PC-3 (cell line): Measurements from ENCODE around the gene DISC1. TPM values are rescaled to one million over a fixed set of nuclear protein-coding genes. Genes with fewer than 3 reads are reported as not detected.

ENCODE experiments used
- ATAC-seq: fragments of 200-7000 bp; cut with Tn5 transposase; 2 replicates; pipeline ENCODE4 v1.9.1; 2020; ENCODE audit warnings: mild to moderate bottlenecking, moderate library complexity
- BruUV-seq: library from RNA; stranded (reverse); fragments of 400-500 nt; replicated peaks from 2 replicates; lab custom pipeline; 2021; lab: Mats Ljungman, UMichigan
- CTCF ChIA-PET: fragments of 300-600 bp; sonication (Branson Sonifier 250); formaldehyde crosslinking; loops from one replicate; lab custom pipeline; 2022; ENCODE audit warnings: antibody characterized with exemption; lab: Charles Lee
- POLR2A ChIA-PET: fragments of 300-600 bp; sonication (Branson Sonifier 250); formaldehyde crosslinking; loops from one replicate; lab custom pipeline; 2022; ENCODE audit warnings: antibody characterized with exemption; ENCODE audit not compliant: unreplicated experiment; lab: Charles Lee
- DNase-seq: peaks from one replicate; pipeline ENCODE4 v3.0.0-alpha.2; 2015
- H2AFZ ChIP-seq: fragments of 300-600 bp; sonication (generic); 2 replicates; pipeline ENCODE4 v1.6.0; 2016; ENCODE audit warnings: antibody characterized with exemption, low read length
- H3F3A ChIP-seq: fragments of 300-600 bp; sonication (generic); one replicate; pipeline ENCODE4 v1.6.0; 2017; ENCODE audit warnings: antibody characterized with exemption, low read length, control low read depth, mild to moderate bottlenecking; ENCODE audit not compliant: unreplicated experiment
- H3K27ac ChIP-seq: fragments of 300-600 bp; sonication (generic); 2 replicates; pipeline ENCODE4 v1.5.1; 2016; ENCODE audit warnings: mild to moderate bottlenecking, low read length
- H3K27me3 ChIP-seq: fragments of 300-600 bp; sonication (generic); 2 replicates; pipeline ENCODE4 v1.6.1; 2016; ENCODE audit warnings: low read length, mixed read lengths
- H3K36me3 ChIP-seq: fragments of 300-600 bp; sonication (generic); 2 replicates; pipeline ENCODE4 v1.6.1; 2016; ENCODE audit warnings: low read depth, mixed run types, low read length, mixed read lengths
- H3K4me1 ChIP-seq: fragments of 300-600 bp; sonication (generic); 2 replicates; pipeline ENCODE4 v1.5.1; 2016; ENCODE audit warnings: low read length; ENCODE audit not compliant: insufficient read depth
- H3K4me2 ChIP-seq: fragments of 300-600 bp; sonication (generic); 2 replicates; pipeline ENCODE4 v1.6.0; 2016; ENCODE audit warnings: low read length
- H3K4me3 ChIP-seq: fragments of 300-600 bp; sonication (generic); 2 replicates; pipeline ENCODE4 v1.5.1; 2016; ENCODE audit warnings: mild to moderate bottlenecking, low read length, mixed read lengths
- H3K79me2 ChIP-seq: fragments of 300-600 bp; sonication (generic); 2 replicates; pipeline ENCODE4 v1.6.1; 2017; ENCODE audit warnings: low read length, mixed read lengths
- H3K9ac ChIP-seq: fragments of 300-600 bp; sonication (generic); 2 replicates; pipeline ENCODE4 v1.6.0; 2016; ENCODE audit warnings: mild to moderate bottlenecking, low read length
- H3K9me2 ChIP-seq: fragments of 300-600 bp; sonication (generic); replicated peaks from 2 replicates; pipeline ENCODE4 v1.6.1; 2016; ENCODE audit warnings: mixed run types, low read length, mixed read lengths
- H3K9me3 ChIP-seq: fragments of 300-600 bp; sonication (generic); 2 replicates; pipeline ENCODE4 v1.6.1; 2016; ENCODE audit warnings: low read length, mixed read lengths
- H4K20me1 ChIP-seq: fragments of 300-600 bp; sonication (generic); 2 replicates; pipeline ENCODE4 v1.6.1; 2016; ENCODE audit warnings: low read length, mixed read lengths
- CTCF ChIP-seq: fragments of 300-600 bp; sonication (generic); conservative IDR thresholded peaks from 2 replicates; pipeline ENCODE4 v1.5.1; 2017; ENCODE audit warnings: antibody characterized with exemption, low read depth, mild to moderate bottlenecking, low read length
- EZH2 ChIP-seq: fragments of 300-600 bp; sonication (generic); IDR thresholded peaks from one replicate; pipeline ENCODE4 v1.6.1; 2017; ENCODE audit warnings: antibody characterized with exemption, mild to moderate bottlenecking, low read length; ENCODE audit not compliant: unreplicated experiment
- EZH2phosphoT487 ChIP-seq: fragments of 300-600 bp; sonication (generic); IDR thresholded peaks from 2 replicates; pipeline ENCODE4 v1.6.1; 2018; ENCODE audit warnings: mild to moderate bottlenecking, antibody characterized with exemption, low read length, borderline replicate concordance
- intact Hi-C: fragments of 100-400 bp; cut with micrococcal nuclease; formaldehyde crosslinking; loops from 2 replicates; pipeline ENCODE4 v1.9.0; 2023
- total RNA-seq: library from RNA; depleted of rRNA; stranded (reverse); fragments of >200 nt; gene quantifications from 2 replicates; pipeline ENCODE4 v1.2.3, GENCODE V29; 2014

DISC1 gene
- total RNA-seq, 1 experiment from 2014 or later, result 3.4 TPM

- POLR2A ChIA-PET, result no interaction called here
- Histone ChIP-seq H3K27me3 (no peaks in the 10 kb centered on the region), H3K9ac (no peak overlapping the region), H3K4me3 (no peak overlapping the region), H3K36me3 (no peaks in the 10 kb centered on the region), H3K79me2 (no peaks in the 10 kb centered on the region), H3F3A (no peaks in the 10 kb centered on the region), H3K9me2 (no peaks in the 10 kb centered on the region), H3K9me3 (no peaks in the 10 kb centered on the region), H4K20me1 (no peaks in the 10 kb centered on the region), H3K4me1 (0 out of 2 replicates have a peak, but pooled peaks cover under 1% of the 10 kb centered on the region), H3K27ac (no peak overlapping the region), H2AFZ (no peak overlapping the region), H3K4me2 (no peak overlapping the region)
- ATAC-seq (no peak), DNase-seq (no peak)
- TF ChIP-seq CTCF, result no peak
- no peak for TF ChIP-seq EZH2
- CTCF ChIA-PET, result no interaction called here
- intact Hi-C loops, result no loop called here
- BruUV-seq, result no TSS peak
Observed at GRCh38 chr1:231850786-231851185, 224.2 kb downstream of the DISC1 start.

GRCh38 chr1:231853588-231854207 lies 227.1 kb downstream of the DISC1 start:
- Histone ChIP-seq H3K9me3 (no peaks in the 10 kb centered on the region), H3K27ac (no peak overlapping the region), H3F3A (no peaks in the 10 kb centered on the region), H2AFZ (no peak overlapping the region), H3K36me3 (no peaks in the 10 kb centered on the region), H3K4me3 (no peak overlapping the region), H3K4me2 (no peak overlapping the region), H3K9ac (no peak overlapping the region), H3K79me2 (no peaks in the 10 kb centered on the region), H3K4me1 (no peaks in the 10 kb centered on the region), H3K9me2 (no peaks in the 10 kb centered on the region), H3K27me3 (no peaks in the 10 kb centered on the region), H4K20me1 (no peaks in the 10 kb centered on the region)
- no peak for TF ChIP-seq EZH2phosphoT487
- TF ChIP-seq CTCF, result no peak
- no peak for TF ChIP-seq EZH2
- CTCF ChIA-PET, result interaction anchor here (0.7 kb wide), 1 partner anchor 9 kb away, joined by 9 read pairs; no protein-coding TSS in a partner anchor
- no TSS peak for BruUV-seq
- POLR2A ChIA-PET, result no interaction called here
- intact Hi-C loops, result no loop called here
- DNase-seq (no peak), ATAC-seq (no peak)

- Histone ChIP-seq H3K27ac (no peak overlapping the region), H2AFZ (no peak overlapping the region), H3K27me3 (no peaks in the 10 kb centered on the region), H3K36me3 (no peaks in the 10 kb centered on the region), H3K4me3 (no peak overlapping the region), H3K9me3 (no peaks in the 10 kb centered on the region), H3F3A (no peaks in the 10 kb centered on the region), H4K20me1 (no peaks in the 10 kb centered on the region), H3K9me2 (no peaks in the 10 kb centered on the region), H3K79me2 (no peaks in the 10 kb centered on the region), H3K9ac (no peak overlapping the region), H3K4me2 (no peak overlapping the region), H3K4me1 (no peaks in the 10 kb centered on the region)
- TF ChIP-seq EZH2, result no peak
- no peak for TF ChIP-seq CTCF
- no peak for TF ChIP-seq EZH2phosphoT487
- CTCF ChIA-PET, result no interaction called here
- intact Hi-C loops, result no loop called here
- no TSS peak for BruUV-seq
- DNase-seq (no peak), ATAC-seq (no peak)
- POLR2A ChIA-PET, result interaction anchor here (0.5 kb wide), 1 partner anchor 89 kb away, joined by 3 read pairs; no protein-coding TSS in a partner anchor
Observed at GRCh38 chr1:231855361-231855760, 228.8 kb downstream of the DISC1 start.
